ENCODE data around the gene ALKBH5.

DNA sequence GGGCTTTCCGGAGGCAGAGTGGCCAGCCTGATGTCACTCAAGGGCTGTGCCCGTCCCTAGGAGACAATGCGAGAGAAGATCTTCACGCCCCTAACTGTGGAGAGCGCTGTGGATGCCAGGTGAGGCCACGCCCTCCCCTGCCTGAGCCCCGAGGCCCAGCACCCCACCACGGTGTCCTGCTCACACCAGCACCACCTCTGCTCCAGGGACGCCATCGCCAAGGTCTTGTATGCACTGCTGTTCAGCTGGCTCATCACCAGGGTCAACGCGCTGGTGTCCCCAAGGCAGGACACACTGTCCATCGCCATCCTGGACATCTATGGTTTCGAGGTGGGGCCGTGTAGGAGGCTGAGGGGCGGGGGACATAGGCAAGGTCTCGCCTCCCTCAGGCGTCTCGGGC, 47.3 kb upstream of the ALKBH5 start:
- TF ChIP-seq CTCF (conservative IDR thresholded peaks at IDR 0.05; ENCODE audit: low read length) = no peak
- no peak for TF ChIP-seq EZH2phosphoT487 (IDR thresholded peaks at IDR 0.05; ENCODE audit: borderline replicate concordance, low read depth, low read length)

Measured in OCI-LY7 (cell line).